Measurements from ENCODE around the gene ZBTB17. TPM values are rescaled to one million over a fixed set of nuclear protein-coding genes. Genes with fewer than 3 reads are reported as not detected.

Gene ZBTB17
- total RNA-seq, 1 experiment from 2014 or later: 32.0 TPM

GRCh38 chr1:15945011-15945831 is 30.7 kb downstream of the ZBTB17 start (continued):
- TF ChIP-seq ZNF532 (CRISPR knock-in tag; IDR thresholded peaks at IDR 0.05; ENCODE audit: borderline replicate concordance) (no peak), ESRRA (CRISPR knock-in tag; IDR thresholded peaks at IDR 0.05; ENCODE audit: borderline replicate concordance) (no peak), TCF7 (CRISPR knock-in tag; IDR thresholded peaks at IDR 0.05; ENCODE audit: low read depth) (no peak), NFYB (CRISPR knock-in tag; conservative IDR thresholded peaks at IDR 0.05; ENCODE audit: low read depth) (no peak)

- no peak for ATAC-seq
- no peak overlapping the region for H3K27ac Mint-ChIP-seq
- no peak overlapping the region for H3K4me3 Mint-ChIP-seq
- H3K9me3 Mint-ChIP-seq: no peaks in the 10 kb centered on the region
- no peak for DNase-seq (ENCODE audit: low spot score)
- no peaks in the 10 kb centered on the region for H3K27me3 Mint-ChIP-seq (ENCODE audit: low read depth)
- ChIA-PET POLR2A (no interaction called here), CTCF (interaction anchor here (0.6 to 1.8 kb wide), 5 partner anchors 9 to 203 kb away, joined by 3 to 6 read pairs (median 3); no protein-coding TSS in a partner anchor)
- peaks cover 17% of the 10 kb centered on the region for H3K36me3 Mint-ChIP-seq
- TF ChIP-seq FOXK1 (CRISPR knock-in tag; IDR thresholded peaks at IDR 0.05) (no peak), MYBL2 (CRISPR knock-in tag; IDR thresholded peaks at IDR 0.05) (no peak)
- peaks cover 14% of the 10 kb centered on the region for H3K4me1 Mint-ChIP-seq
Measured at GRCh38 chr1:15944308-15945010, 31.4 kb downstream of the ZBTB17 start.

- Mint-ChIP-seq H3K27me3 (ENCODE audit: low read depth) (no peaks in the 10 kb centered on the region), H3K27ac (no peak overlapping the region), H3K9me3 (no peaks in the 10 kb centered on the region), H3K4me1 (peaks cover 9% of the 10 kb centered on the region), H3K4me3 (no peak overlapping the region), H3K36me3 (peaks cover 22% of the 10 kb centered on the region)
- no peak for ATAC-seq
- DNase-seq (ENCODE audit: low spot score): no peak
- no peak for TF ChIP-seq E2F4 (CRISPR knock-in tag; IDR thresholded peaks at IDR 0.05; ENCODE audit: borderline replicate concordance, low read depth)
- TF ChIP-seq ZNF281 (CRISPR knock-in tag; IDR thresholded peaks at IDR 0.05): no peak
- TF ChIP-seq SOX15 (CRISPR knock-in tag; IDR thresholded peaks at IDR 0.05): no peak
- no peak for TF ChIP-seq NFYB (CRISPR knock-in tag; conservative IDR thresholded peaks at IDR 0.05; ENCODE audit: low read depth)
- no peak for TF ChIP-seq FOXP4 (CRISPR knock-in tag; IDR thresholded peaks at IDR 0.05)
- TF ChIP-seq, protein P1, sequence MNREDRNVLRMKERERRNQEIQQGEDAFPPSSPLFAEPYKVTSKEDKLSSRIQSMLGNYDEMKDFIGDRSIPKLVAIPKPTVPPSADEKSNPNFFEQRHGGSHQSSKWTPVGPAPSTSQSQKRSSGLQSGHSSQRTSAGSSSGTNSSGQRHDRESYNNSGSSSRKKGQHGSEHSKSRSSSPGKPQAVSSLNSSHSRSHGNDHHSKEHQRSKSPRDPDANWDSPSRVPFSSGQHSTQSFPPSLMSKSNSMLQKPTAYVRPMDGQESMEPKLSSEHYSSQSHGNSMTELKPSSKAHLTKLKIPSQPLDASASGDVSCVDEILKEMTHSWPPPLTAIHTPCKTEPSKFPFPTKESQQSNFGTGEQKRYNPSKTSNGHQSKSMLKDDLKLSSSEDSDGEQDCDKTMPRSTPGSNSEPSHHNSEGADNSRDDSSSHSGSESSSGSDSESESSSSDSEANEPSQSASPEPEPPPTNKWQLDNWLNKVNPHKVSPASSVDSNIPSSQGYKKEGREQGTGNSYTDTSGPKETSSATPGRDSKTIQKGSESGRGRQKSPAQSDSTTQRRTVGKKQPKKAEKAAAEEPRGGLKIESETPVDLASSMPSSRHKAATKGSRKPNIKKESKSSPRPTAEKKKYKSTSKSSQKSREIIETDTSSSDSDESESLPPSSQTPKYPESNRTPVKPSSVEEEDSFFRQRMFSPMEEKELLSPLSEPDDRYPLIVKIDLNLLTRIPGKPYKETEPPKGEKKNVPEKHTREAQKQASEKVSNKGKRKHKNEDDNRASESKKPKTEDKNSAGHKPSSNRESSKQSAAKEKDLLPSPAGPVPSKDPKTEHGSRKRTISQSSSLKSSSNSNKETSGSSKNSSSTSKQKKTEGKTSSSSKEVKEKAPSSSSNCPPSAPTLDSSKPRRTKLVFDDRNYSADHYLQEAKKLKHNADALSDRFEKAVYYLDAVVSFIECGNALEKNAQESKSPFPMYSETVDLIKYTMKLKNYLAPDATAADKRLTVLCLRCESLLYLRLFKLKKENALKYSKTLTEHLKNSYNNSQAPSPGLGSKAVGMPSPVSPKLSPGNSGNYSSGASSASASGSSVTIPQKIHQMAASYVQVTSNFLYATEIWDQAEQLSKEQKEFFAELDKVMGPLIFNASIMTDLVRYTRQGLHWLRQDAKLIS (CRISPR knock-in tag; IDR thresholded peaks at IDR 0.05; ENCODE audit: borderline replicate concordance): no peak
- no peak for TF ChIP-seq MYBL2 (CRISPR knock-in tag; IDR thresholded peaks at IDR 0.05)
- TF ChIP-seq TP53 (CRISPR knock-in tag; IDR thresholded peaks at IDR 0.05): no peak
- CTCF ChIA-PET: interaction anchor here (0.7 to 1.8 kb wide), 3 partner anchors 9 to 152 kb away, joined by 3 to 6 read pairs (median 4); no protein-coding TSS in a partner anchor
- POLR2A ChIA-PET: no interaction called here
Measured at GRCh38 chr1:15943992-15944307, 32.0 kb downstream of the ZBTB17 start.

Data from WTC11 (cell line).